Hepatocyte (in vitro differentiated cells): ENCODE measurements around the gene MUC2. TPM values are rescaled to one million over a fixed set of nuclear protein-coding genes. Genes with fewer than 3 reads are reported as not detected.

Source experiments
- DNase-seq: peaks from one replicate; pipeline ENCODE4 v3.0.0-alpha.2; 2016; ENCODE audit warnings: low spot score
- H2AFZ ChIP-seq: fragments of 200-600 bp; sonication (generic); 2 replicates; pipeline ENCODE4 v1.6.0; 2016; ENCODE audit warnings: antibody characterized with exemption, mild to moderate bottlenecking
- H3K27ac ChIP-seq: fragments of 200-600 bp; sonication (generic); 2 replicates; pipeline ENCODE4 v1.5.1; 2016; ENCODE audit warnings: mild to moderate bottlenecking
- H3K27me3 ChIP-seq: fragments of 200-600 bp; sonication (generic); 2 replicates; pipeline ENCODE4 v1.6.1; 2016
- H3K36me3 ChIP-seq: fragments of 200-600 bp; sonication (generic); replicated peaks from 2 replicates; pipeline ENCODE4 v1.5.1; 2016; ENCODE audit warnings: low read depth; ENCODE audit not compliant: insufficient read depth
- H3K4me1 ChIP-seq: fragments of 200-600 bp; sonication (generic); 2 replicates; pipeline ENCODE4 v1.5.1; 2016; ENCODE audit warnings: mild to moderate bottlenecking, moderate library complexity; ENCODE audit not compliant: insufficient read depth
- H3K4me2 ChIP-seq: fragments of 200-600 bp; sonication (generic); 2 replicates; pipeline ENCODE4 v1.6.0; 2016
- H3K4me3 ChIP-seq: fragments of 200-600 bp; sonication (generic); 2 replicates; pipeline ENCODE4 v1.5.1; 2016; ENCODE audit warnings: mild to moderate bottlenecking
- H3K79me2 ChIP-seq: fragments of 200-600 bp; sonication (generic); 2 replicates; pipeline ENCODE4 v1.6.0; 2017; ENCODE audit warnings: mild to moderate bottlenecking
- H3K9me2 ChIP-seq: fragments of 200-600 bp; sonication (generic); replicated peaks from 2 replicates; pipeline ENCODE4 v1.6.0; 2017; ENCODE audit warnings: mild to moderate bottlenecking; ENCODE audit not compliant: insufficient read depth
- H3K9me3 ChIP-seq: fragments of 200-600 bp; sonication (generic); 2 replicates; pipeline ENCODE4 v1.5.1; 2016; ENCODE audit warnings: low read depth, mild to moderate bottlenecking
- H4K20me1 ChIP-seq: fragments of 200-600 bp; sonication (generic); 2 replicates; pipeline ENCODE4 v1.6.0; 2016; ENCODE audit warnings: mild to moderate bottlenecking; ENCODE audit not compliant: insufficient read depth, poor library complexity, severe bottlenecking
- CTCF ChIP-seq: fragments of 200-600 bp; sonication (generic); IDR thresholded peaks from 2 replicates; pipeline ENCODE4 v1.5.1; 2016; ENCODE audit warnings: antibody characterized with exemption, mild to moderate bottlenecking; ENCODE audit not compliant: poor library complexity
- EZH2 ChIP-seq: fragments of 200-600 bp; sonication (generic); IDR thresholded peaks from 2 replicates; pipeline ENCODE4 v1.6.1; 2016; ENCODE audit warnings: antibody characterized with exemption, mild to moderate bottlenecking, borderline replicate concordance
- EZH2phosphoT487 ChIP-seq: fragments of 200-600 bp; sonication (generic); IDR thresholded peaks from one replicate; pipeline ENCODE4 v1.6.1; 2018; ENCODE audit warnings: antibody characterized with exemption, mild to moderate bottlenecking, low read depth, moderate library complexity; ENCODE audit not compliant: unreplicated experiment, severe bottlenecking
- WGBS: methylation state at CpG from one replicate; pipeline ENCODE4 v1.1.6; 2016; ENCODE audit warnings: low lambda C conversion rate; ENCODE audit errors: missing lambda C conversion rate; 5-methylcytosine and 5-hydroxymethylcytosine counted together
- polyA plus RNA-seq: library from polyadenylated mRNA; unstranded; fragments of >200 nt; fragmentation: Nextera tagmentation; extraction: Ambion mirVana; gene quantifications from 2 replicates; pipeline ENCODE4 v1.2.1, GENCODE V29; 2016
- total RNA-seq: library from RNA; depleted of rRNA; stranded (reverse); fragments of >200 nt; gene quantifications from 2 replicates; pipeline ENCODE4 v1.2.3, GENCODE V29; 2014

Gene MUC2
- total and polyA plus RNA-seq, 2 experiments from 2014 or later: 0.77 to 6.7 TPM

- DNase-seq: peak; percentile 62
- H3K4me1 ChIP-seq: peaks cover 27% of the 10 kb centered on the region
- H3K9me3 ChIP-seq: no peaks in the 10 kb centered on the region
- no peaks in the 10 kb centered on the region for H3K79me2 ChIP-seq
- H3K27ac ChIP-seq: no peak overlapping the region
- no peaks in the 10 kb centered on the region for H4K20me1 ChIP-seq
- H3K4me2 ChIP-seq: no peak overlapping the region
- no peaks in the 10 kb centered on the region for H3K27me3 ChIP-seq
- no peak overlapping the region for H3K4me3 ChIP-seq
- TF ChIP-seq EZH2 (no peak), EZH2phosphoT487 (no peak), CTCF (no peak)
- H3K36me3 ChIP-seq: no peaks in the 10 kb centered on the region
- H3K9me2 ChIP-seq: no peaks in the 10 kb centered on the region
- no peak overlapping the region for H2AFZ ChIP-seq
- 73% methylated on average over 14 of the region's 18 CpGs for WGBS
These were observed 2.4 kb upstream of the MUC2 start for GRCh38 chr11:1072116-1072820.

GRCh38 chr11:1072821-1073231, 1.8 kb upstream of the MUC2 start:
- Histone ChIP-seq H3K79me2 (no peaks in the 10 kb centered on the region), H3K27me3 (no peaks in the 10 kb centered on the region), H3K9me3 (no peaks in the 10 kb centered on the region), H3K27ac (no peak overlapping the region), H4K20me1 (no peaks in the 10 kb centered on the region), H3K4me3 (no peak overlapping the region), H3K9me2 (no peaks in the 10 kb centered on the region), H3K36me3 (no peaks in the 10 kb centered on the region), H2AFZ (no peak overlapping the region), H3K4me2 (peak overlapping the region; percentile 37), H3K4me1 (peaks cover 27% of the 10 kb centered on the region)
- WGBS: 89% methylated on average over 7 of the region's 9 CpGs
- no peak for DNase-seq
- TF ChIP-seq EZH2phosphoT487: no peak
- TF ChIP-seq CTCF: no peak
- no peak for TF ChIP-seq EZH2

- Histone ChIP-seq H3K36me3 (no peaks in the 10 kb centered on the region), H3K27ac (no peak overlapping the region), H3K79me2 (no peaks in the 10 kb centered on the region), H3K9me3 (no peaks in the 10 kb centered on the region), H3K9me2 (no peaks in the 10 kb centered on the region), H3K4me1 (peaks cover 27% of the 10 kb centered on the region), H3K27me3 (no peaks in the 10 kb centered on the region), H3K4me3 (no peak overlapping the region), H3K4me2 (peak overlapping the region; percentile 37), H2AFZ (no peak overlapping the region), H4K20me1 (no peaks in the 10 kb centered on the region)
- DNase-seq: peak; percentile 61
- TF ChIP-seq EZH2phosphoT487: no peak
- TF ChIP-seq EZH2: no peak
- 70% methylated on average over 13 of the region's 13 CpGs for WGBS
These were observed 1.4 kb upstream of the MUC2 start for GRCh38 chr11:1073261-1073724.

GRCh38 chr11:1073851-1074243, 827 bp upstream of the MUC2 start:
- 91% methylated on average over 11 of the region's 11 CpGs for WGBS
- no peaks in the 10 kb centered on the region for H4K20me1 ChIP-seq
- no peaks in the 10 kb centered on the region for H3K36me3 ChIP-seq
- no peak for DNase-seq
- H3K9me3 ChIP-seq: no peaks in the 10 kb centered on the region
- no peaks in the 10 kb centered on the region for H3K9me2 ChIP-seq
- H3K79me2 ChIP-seq: no peaks in the 10 kb centered on the region
- H3K4me2 ChIP-seq: peak overlapping the region; percentile 11
- no peak overlapping the region for H3K27ac ChIP-seq
- H3K4me3 ChIP-seq: no peak overlapping the region
- peaks cover 27% of the 10 kb centered on the region for H3K4me1 ChIP-seq
- H2AFZ ChIP-seq: no peak overlapping the region
- H3K27me3 ChIP-seq: no peaks in the 10 kb centered on the region
- TF ChIP-seq EZH2: no peak
- TF ChIP-seq CTCF: no peak
- no peak for TF ChIP-seq EZH2phosphoT487
